NCI-H226 (cell line): ENCODE results near the gene RAB11FIP4.
A peak's percentile ranks its signal among the peaks of the same experiment; 100 is the strongest.

Experiments used
- DNase-seq: peaks from one replicate; pipeline ENCODE4 v3.0.0-alpha.2; 2015

The RAB11FIP4 gene

DNA sequence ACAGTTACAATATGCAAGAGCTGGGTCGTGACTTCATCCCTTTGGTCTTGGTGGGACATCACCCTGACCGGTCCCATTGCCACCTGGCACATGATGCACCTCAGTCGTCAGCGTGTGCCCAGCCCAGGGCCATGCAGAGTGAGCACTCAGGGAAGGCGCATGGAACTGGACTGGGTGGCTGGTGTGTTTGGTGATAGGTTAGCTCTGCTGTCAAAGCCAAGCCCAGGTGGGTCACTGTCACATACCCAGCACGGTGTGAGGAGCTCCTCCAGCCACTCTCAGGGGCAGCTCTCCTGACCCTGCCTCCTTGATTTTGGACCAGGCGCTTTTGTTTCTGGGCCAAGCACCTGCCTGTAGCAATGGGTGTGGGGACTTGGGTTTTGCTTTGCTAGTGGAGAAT lies 180.9 kb downstream of the RAB11FIP4 start:
- DNase-seq: no peak

DNA sequence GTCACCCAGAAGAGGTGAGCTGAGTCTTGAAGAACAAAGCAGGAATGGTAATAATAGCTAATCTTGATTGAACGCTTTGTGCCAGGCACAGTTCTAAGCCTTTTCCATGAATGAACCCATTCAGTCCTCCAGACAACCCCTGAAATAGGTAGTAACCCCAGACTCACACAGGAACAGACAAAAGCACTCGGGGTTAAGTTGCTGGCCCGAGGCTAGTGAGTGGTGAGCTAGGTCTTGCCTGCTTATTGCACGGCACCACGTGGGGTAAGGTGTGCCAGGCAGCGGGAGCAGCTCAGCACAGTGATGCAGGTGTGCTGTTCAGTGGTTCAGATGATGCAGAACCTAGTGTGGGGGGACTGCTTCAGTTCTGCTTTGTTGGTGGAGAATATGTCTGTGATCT lies 181.6 kb downstream of the RAB11FIP4 start:
- DNase-seq: no peak

GRCh38 chr17:31573861-31574260 lies 182.4 kb downstream of the RAB11FIP4 start:
- DNase-seq: no peak

DNA sequence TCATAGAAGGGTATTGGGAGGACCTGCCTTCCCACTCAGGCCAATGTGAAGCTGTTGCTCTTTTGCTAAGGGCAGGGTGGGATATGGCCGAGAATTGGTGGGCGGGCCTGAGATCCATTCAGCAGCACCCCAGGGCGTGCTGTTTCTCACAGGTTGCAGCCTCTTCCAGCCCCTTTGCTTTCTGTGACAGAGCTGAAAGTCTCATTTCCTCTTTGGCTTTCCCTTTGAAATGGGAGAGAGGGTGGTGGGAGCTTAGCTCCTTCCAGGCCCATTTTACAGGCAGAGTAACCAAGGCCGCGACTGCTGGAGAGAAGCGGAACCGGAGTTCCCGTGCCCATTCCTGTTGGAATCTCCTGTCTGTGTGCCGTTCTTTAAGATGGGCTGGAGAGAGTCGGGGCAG lies 183.0 kb downstream of the RAB11FIP4 start:
- DNase-seq: no peak

DNA sequence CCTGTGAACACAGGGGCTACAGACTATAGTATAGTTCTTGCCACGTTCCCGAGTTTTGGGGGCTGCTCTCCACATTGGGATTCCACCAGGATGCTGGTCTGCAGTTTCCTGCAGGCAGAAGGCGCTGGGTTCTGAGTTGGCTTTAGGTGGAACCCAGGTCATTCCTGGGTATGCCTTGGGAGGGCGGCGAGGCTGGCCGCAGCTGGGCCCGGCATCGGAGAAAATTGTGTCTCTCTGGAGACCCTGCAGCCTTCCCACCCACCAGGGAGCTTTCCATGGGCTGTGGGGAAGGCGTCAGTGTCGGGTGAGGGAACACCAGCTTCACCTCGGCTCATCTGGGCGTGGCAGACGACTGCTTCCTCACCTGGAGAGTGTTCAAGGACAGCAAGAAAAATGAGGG lies 183.6 kb downstream of the RAB11FIP4 start:
- no peak for DNase-seq

- peak; percentile 76 for DNase-seq
Measured at GRCh38 chr17:31579265-31579664, 187.8 kb downstream of the RAB11FIP4 start.

GRCh38 chr17:31580316-31580705 lies 188.8 kb downstream of the RAB11FIP4 start:
- DNase-seq: no peak

DNA sequence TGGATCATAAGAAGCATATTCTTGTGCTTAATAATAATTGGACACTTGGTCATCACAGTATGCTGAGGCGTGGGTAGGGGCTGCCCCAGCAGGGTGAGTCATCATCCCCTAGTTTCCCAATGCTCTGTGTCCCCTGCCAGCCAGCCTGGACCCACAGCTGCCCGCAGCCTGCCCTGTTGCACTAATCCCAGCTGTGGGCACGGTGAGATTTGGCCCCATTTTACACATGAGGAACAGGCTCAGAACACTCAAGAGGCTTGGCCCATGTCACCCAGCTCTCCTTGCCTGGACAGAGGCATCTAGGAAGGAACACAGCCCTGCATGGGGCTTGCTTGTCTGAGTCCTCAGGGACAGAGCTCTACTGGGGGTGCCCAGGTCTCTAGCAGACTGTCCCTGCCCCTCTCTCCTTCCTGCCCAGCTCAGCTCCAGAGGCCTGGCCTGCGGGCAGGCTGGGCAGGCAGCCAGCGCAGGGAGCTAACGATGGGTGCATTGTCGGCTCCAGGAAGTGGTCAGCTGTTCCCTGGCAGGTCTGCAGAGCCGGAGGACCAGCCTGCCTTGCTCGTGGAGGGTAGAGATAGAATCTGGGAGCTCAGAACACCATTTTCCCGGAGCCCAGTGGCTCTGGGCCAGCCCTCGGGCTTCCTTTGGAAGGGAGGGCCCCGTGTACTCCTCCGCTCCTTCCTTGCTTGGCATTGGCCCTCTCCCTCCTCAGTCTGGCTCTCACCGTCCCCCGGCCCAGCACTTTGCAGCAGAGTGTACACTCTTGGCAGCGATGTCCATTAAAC lies 189.4 kb downstream of the RAB11FIP4 start:
- peak; percentile 99 for DNase-seq

DNA sequence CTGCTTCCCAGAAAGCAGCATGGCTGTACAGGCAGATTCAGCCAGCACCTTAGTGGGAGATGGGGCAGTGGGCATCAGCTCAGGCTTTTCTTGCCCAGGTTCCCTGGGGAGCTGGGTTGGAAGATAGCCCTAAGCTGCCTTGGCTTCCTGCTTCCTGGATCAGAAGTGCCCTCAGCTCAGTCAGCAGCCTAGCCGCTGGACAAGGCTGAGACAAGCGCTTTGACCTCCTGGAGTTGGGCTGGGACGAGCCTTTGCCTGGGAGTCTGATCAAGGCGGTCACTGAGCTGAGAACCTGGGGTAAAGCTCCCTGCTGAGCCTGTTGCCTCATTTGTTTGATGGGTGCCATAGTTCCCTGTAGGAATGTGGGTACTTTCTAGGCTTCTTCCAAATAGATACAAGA lies 190.0 kb downstream of the RAB11FIP4 start:
- peak; percentile 72 for DNase-seq

DNA sequence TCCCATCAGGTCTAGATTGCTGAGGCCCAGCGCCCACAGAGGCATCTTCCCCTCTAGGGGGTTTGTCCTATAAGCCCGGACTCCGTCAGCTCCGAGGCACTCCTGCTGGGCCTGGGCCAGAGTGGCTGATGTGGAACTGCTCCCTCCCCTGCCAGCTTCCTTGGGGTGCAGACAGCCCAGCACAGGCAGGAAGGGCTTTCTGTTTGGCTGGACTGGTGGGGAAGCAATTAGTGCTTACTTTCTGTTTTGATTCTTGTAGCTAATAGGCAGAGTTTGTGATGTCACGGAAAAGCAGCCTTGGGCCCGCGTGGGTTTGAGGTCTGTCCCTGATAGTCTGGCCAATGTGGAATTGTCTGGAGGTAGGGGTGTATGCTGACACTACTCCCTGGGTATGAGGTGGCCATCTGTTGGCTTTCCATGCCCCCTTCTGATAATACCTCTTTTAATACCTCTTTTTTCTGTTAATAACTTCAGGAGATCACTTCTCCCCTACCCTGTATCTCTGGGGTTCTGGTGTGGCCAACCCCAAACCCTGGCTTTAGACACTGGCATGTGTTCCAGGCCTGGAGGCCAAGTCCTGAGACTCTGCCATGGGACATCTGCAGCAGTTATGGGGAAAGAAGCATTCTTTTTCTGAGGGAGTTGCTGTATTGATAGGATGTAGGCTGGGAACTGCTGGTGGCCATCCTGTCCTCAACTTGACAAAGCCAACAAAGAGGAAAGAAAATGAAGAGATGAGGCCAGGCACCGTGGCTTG lies 190.9 kb downstream of the RAB11FIP4 start:
- no peak for DNase-seq

GRCh38 chr17:31583772-31584356 lies 192.4 kb downstream of the RAB11FIP4 start:
- no peak for DNase-seq

DNA sequence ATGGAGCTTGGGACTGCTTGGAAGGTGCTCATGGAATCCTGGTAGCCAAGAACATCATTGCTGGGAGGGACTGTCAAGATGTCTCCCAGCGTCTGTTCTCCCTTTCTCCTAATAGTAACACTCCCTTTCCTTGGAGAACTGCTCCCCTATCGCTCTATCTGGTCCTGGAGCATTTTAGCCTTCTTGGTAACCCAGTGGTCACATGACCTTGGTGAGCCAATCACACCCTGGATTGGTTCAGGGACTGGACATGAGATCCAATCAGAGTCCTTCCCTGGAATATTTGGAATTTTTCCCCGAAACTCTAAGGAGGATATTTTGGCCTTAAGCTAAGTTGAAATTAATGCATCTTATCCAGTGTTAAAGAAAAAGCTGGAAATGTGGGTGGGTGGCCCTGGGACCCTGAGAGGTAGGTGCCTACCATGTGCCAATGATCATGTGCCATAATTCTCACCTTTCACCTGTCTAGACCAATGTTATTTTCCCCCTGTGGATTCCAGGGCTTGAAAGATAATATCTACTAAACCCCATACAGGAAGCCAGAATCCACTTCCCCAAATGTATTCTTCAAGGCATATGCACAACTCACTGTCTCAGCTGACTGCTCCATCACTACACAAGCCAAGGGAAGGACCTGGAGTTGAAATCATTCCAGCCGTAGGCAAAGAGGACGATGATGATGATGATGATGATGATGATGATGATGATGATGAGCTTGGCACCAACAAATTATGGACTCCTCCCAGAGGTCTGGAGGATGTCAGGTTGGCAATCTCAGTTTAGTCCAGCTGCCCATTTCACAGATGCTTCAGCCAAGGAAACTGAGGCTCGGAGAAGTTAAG lies 193.2 kb downstream of the RAB11FIP4 start:
- no peak for DNase-seq

DNA sequence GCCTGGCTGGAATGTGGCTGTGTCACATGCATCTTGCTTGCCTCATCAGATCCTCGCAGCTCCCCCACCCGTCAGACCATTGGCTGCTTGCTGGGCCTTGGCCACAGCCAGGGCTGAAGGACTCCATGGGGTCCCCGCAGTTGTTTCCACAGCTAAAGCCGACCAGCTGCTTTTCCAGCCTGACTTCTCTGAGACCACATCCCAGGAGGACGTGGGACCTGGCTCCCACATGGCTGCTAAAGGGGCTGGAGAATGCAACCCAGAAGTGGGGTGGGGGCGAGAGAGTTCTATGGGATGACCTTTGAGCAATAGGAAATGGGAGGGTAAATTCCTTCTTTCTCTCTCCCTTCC lies 193.8 kb downstream of the RAB11FIP4 start:
- no peak for DNase-seq

- DNase-seq: no peak
Measured at GRCh38 chr17:31586946-31587345, 195.5 kb downstream of the RAB11FIP4 start.

DNA sequence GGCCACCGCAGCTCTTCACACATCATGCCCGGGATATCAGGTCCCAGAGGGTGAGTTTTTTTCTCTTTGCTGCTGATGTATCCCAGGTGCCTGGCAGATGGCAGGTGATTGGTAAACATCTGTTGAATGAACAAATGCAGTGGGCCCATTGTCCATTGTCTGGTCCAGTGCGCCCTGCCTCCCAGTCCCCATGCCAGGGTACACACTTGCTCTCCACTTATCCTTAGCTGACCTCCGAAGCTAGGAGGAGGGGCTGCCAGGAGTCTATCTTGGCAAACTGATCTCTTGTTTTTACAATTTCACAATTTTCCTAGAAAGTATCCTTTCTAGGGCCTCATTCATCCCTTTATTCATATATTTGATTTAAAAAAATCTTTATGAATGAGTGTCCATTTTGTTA lies 196.0 kb downstream of the RAB11FIP4 start:
- DNase-seq: no peak
